NCI-H2196 (cell line): ENCODE measurements around the gene AIPL1.

ENCODE experiments used
- DNase-seq: peaks from one replicate; lab custom pipeline; 2025; ENCODE audit not compliant: unreplicated experiment; lab: John Stamatoyannopoulos, UW

AIPL1 gene

DNA sequence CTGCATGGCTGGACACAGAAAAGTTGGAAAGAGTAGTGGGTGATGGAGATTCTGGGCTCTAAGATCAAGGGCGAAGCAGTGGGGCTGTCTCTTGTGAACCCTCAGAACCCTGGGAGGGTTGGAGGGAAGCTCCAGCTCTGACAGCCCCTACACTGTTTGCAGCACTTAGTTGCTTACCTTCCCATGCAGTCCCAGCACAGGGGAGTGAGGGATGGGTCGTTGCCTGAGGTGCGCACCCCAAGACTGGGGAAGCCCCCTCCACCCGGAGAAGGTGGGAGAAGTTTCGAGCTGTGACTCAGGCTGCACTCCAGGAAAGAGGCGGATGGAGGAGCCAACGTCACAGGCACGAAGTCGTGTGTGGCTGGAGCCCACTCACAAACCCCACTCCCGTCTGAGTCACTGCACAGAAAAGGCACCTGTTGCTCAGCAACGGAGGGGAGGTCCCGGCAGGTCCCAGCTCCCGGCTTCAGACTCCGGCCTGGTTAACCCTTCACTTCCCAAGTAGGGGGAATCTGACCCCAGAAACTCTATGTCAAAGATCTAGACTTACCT, 60.1 kb downstream of the AIPL1 start:
- DNase-seq: no peak

GRCh38 chr17:6374271-6374691, 60.6 kb downstream of the AIPL1 start:
- peak; percentile 10 for DNase-seq
